Omental fat pad (tissue), 4 donors: ENCODE results near the gene MRGPRX3. TPM values are rescaled to one million over a fixed set of nuclear protein-coding genes. Genes with fewer than 3 reads are reported as not detected.

Experiments
- ATAC-seq: fragments of 150-250 bp; one replicate; pipeline ENCODE4 v1.9.1; 2016; ENCODE audit warnings: mild to moderate bottlenecking, moderate library complexity; ENCODE audit not compliant: low FRiP score
- DNase-seq: peaks from one replicate; pipeline ENCODE4 v3.0.0-alpha.2; 2019; ENCODE audit warnings: low spot score
- total RNA-seq, 4 donors: library from RNA; depleted of rRNA; stranded (reverse); fragments of >200 nt; gene quantifications; one replicate each; pipeline ENCODE4 v1.1.0, GENCODE V29; 2016
- TF ChIP-seq, protein P1 (sequence below), 3 donors: fragments of 450-650 bp; IDR thresholded peaks; one replicate each; pipeline ENCODE4 v1.5.1; 2016 to 2017; ENCODE audit warnings: antibody characterized with exemption in 3 of 3, mild to moderate bottlenecking in 3 of 3, moderate library complexity in 2 of 3

Gene MRGPRX3
- total RNA-seq, 4 donors from 2014 or later, result not detected

DNA sequence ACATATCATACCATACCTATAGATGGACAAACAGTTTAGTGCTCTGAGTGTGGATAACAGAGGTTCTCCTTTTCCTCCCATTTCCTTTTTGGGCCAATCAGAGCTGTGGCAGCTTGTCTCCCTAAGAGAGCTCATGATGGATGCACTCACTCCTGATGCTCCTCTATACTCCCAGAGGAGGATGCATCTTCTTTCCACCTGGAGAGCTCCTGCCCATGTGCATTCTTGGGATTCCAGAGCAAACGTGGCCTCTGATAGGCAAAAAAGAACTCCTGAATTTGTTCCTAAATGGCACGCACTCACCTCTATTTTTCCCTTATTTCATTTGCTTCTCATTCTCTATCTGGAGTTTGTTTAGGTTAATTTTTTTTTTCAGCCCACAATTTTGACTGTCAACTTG is 2.9 kb downstream of the MRGPRX3 start:
- DNase-seq, result no peak
- no peak for ATAC-seq
- TF ChIP-seq, protein P1, sequence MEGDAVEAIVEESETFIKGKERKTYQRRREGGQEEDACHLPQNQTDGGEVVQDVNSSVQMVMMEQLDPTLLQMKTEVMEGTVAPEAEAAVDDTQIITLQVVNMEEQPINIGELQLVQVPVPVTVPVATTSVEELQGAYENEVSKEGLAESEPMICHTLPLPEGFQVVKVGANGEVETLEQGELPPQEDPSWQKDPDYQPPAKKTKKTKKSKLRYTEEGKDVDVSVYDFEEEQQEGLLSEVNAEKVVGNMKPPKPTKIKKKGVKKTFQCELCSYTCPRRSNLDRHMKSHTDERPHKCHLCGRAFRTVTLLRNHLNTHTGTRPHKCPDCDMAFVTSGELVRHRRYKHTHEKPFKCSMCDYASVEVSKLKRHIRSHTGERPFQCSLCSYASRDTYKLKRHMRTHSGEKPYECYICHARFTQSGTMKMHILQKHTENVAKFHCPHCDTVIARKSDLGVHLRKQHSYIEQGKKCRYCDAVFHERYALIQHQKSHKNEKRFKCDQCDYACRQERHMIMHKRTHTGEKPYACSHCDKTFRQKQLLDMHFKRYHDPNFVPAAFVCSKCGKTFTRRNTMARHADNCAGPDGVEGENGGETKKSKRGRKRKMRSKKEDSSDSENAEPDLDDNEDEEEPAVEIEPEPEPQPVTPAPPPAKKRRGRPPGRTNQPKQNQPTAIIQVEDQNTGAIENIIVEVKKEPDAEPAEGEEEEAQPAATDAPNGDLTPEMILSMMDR (IDR thresholded peaks at IDR 0.05), result no peak

DNA sequence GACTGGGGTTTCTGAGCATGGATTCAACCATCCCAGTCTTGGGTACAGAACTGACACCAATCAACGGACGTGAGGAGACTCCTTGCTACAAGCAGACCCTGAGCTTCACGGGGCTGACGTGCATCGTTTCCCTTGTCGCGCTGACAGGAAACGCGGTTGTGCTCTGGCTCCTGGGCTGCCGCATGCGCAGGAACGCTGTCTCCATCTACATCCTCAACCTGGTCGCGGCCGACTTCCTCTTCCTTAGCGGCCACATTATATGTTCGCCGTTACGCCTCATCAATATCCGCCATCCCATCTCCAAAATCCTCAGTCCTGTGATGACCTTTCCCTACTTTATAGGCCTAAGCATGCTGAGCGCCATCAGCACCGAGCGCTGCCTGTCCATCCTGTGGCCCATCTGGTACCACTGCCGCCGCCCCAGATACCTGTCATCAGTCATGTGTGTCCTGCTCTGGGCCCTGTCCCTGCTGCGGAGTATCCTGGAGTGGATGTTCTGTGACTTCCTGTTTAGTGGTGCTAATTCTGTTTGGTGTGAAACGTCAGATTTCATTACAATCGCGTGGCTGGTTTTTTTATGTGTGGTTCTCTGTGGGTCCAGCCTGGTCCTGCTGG is 4.9 kb downstream of the MRGPRX3 start:
- no peak for ATAC-seq
- DNase-seq, result no peak

DNA sequence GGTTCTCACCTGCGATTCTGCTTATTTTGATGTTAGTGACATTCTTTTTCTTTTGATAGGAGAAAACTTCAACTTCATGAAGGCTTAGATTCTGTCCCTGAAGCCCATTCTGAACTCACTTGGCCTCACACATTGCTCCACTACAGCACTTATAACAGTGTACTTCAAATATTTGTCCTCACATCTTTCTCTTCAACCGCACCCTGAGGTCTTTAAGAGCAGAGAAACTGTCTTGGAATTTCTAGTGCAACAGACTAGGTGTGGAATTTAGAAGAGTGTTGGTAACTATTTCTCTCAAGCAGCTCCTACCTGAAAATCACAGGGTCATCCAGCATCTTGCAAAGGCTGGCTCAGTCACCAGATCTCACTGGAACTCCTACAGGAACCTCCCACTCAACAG is 7.8 kb downstream of the MRGPRX3 start:
- ATAC-seq, result no peak
- DNase-seq, result no peak
- TF ChIP-seq, protein P1 (IDR thresholded peaks at IDR 0.05), result no peak

More for the DNA sequence above, 4.9 kb downstream of the MRGPRX3 start:
- TF ChIP-seq, protein P1 (IDR thresholded peaks at IDR 0.05), result no peak

DNA sequence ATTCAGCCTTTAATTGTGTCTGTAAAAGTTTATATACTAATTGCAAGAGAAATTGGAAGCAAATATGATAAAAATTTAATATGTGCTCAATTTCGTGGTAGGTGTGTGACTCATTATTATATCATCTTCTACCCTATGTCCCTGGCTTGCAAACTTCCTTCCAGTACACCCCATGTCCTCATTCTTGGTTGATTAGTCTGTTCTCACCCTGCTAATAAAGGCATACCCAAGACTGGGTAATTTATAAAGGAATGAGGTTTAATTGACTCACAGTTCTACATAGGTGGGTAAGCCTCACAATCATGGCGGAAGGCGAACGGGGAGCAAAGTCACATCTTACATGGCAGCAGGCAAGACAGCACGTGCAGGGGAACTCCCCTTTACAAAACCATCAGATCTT is 11.9 kb downstream of the MRGPRX3 start:
- ATAC-seq, result no peak
- no peak for DNase-seq

DNA sequence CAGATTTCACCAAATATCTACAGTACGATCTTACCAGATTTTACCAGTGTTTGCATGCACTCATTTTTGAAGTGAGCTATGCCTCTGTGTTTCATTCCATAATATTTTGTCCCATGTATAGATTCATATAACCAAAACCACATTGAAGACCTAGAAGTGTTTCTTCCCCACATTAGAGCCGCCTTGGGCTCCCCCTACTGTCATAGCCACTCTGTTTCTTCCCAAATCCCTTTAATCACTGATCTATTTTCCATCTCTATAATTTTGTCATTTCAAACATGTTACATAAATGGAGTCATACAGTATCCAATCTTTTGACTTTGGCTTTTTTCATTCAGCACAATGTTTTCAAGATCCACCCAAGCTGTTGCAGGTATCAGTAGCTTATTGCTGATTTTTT is 12.7 kb downstream of the MRGPRX3 start:
- no peak for ATAC-seq
- TF ChIP-seq, protein P1 (IDR thresholded peaks at IDR 0.05), result no peak
- DNase-seq, result no peak

More for the DNA sequence above, 11.9 kb downstream of the MRGPRX3 start:
- TF ChIP-seq, protein P1 (IDR thresholded peaks at IDR 0.05), result no peak

DNA sequence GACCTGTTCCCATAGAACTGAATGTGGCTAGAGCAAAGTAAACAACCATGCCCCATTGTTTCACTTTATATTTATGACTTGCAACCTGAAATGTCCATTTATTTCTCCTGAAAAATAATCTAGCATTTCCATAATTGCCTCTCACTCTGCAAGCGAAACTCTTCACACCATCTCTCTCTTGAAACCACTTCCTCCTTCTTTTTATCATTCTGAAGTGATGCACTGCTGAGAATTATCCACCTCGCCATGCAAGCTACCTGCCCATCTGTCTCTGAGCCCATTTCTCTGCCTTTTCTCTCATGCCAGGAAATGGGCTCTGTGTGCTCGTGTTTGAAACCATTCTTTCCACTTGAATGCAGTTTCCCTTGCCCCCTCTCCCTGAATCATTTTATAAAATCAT is 13.5 kb downstream of the MRGPRX3 start:
- ATAC-seq (no peak), DNase-seq (no peak)
- TF ChIP-seq, protein P1 (IDR thresholded peaks at IDR 0.05), result no peak

DNA sequence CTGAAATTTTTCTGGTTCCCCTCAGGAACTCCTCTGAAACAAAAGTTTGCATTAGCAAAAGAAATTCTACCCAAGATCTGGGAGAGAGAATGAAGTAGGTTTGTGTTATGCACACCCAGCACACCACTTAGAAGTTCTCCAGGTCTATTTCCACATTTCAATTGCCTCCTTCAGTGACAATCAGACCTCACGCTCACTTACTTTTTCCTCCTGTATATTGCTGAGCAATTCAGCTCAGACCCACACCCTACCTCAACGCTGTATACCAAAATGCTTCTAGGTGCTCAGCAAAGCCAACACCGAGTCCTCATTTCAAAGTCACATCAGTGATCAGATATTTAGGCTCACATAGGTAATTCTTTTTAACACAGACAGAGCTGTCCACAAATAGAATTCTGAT is 19.2 kb downstream of the MRGPRX3 start:
- ATAC-seq (no peak), DNase-seq (no peak)
- TF ChIP-seq, protein P1 (IDR thresholded peaks at IDR 0.05), result no peak
